AG10803 (cell line): ENCODE measurements around the gene SSTR5.
A peak's percentile ranks its signal among the peaks of the same experiment; 100 is the strongest.
"Not testable (repeated sequence)": the region's sequence is repeated elsewhere in the genome, so short reads cannot be mapped to it uniquely, and the experiment has no call there.

ENCODE experiments used
- DNase-seq: peaks from one replicate; pipeline ENCODE4 v3.0.0; 2010; ENCODE audit warnings: low read depth
- H3K4me3 ChIP-seq: 2 replicates; pipeline ENCODE4 v1.5.1; 2011; ENCODE audit warnings: mild to moderate bottlenecking, low read length, control low read depth
- CTCF ChIP-seq: conservative IDR thresholded peaks from 2 replicates; pipeline ENCODE4 v1.5.1; 2011; ENCODE audit warnings: mild to moderate bottlenecking, low read length, control low read depth, inconsistent platforms

The SSTR5 gene

GRCh38 chr16:1072526-1073261 lies at the start of gene SSTR5:
TSS of gene SSTR5 (plus strand) at chr16:1072747. CDS start at chr16:1078869, 6,122 bp downstream.
- no peak for DNase-seq
- H3K4me3 ChIP-seq, result no peak within 1 kb of the TSS
- TF ChIP-seq CTCF, result no peak

GRCh38 chr16:1024138-1024537 lies 48.4 kb upstream of the SSTR5 start:
- TF ChIP-seq CTCF, result no peak
- no peak overlapping the region for H3K4me3 ChIP-seq

GRCh38 chr16:1025183-1025809 lies 47.3 kb upstream of the SSTR5 start:
- H3K4me3 ChIP-seq, result not testable (repeated sequence)
- peak; percentile 31 for DNase-seq

More at GRCh38 chr16:1024138-1024537, 48.4 kb upstream of the SSTR5 start:
- DNase-seq, result no peak

GRCh38 chr16:1026057-1026783 lies 46.3 kb upstream of the SSTR5 start:
- TF ChIP-seq CTCF, result no peak
- no peak overlapping the region for H3K4me3 ChIP-seq
- DNase-seq, result no peak

GRCh38 chr16:1026784-1027500 lies 45.6 kb upstream of the SSTR5 start:
- DNase-seq, result no peak
- H3K4me3 ChIP-seq, result no peak overlapping the region
- TF ChIP-seq CTCF, result no peak

- no peak for TF ChIP-seq CTCF
These were observed 45.1 kb upstream of the SSTR5 start for GRCh38 chr16:1027501-1027815.

GRCh38 chr16:1028056-1028455 lies 44.5 kb upstream of the SSTR5 start:
- H3K4me3 ChIP-seq, result no peak overlapping the region
- no peak for TF ChIP-seq CTCF
- no peak for DNase-seq

More at GRCh38 chr16:1027501-1027815, 45.1 kb upstream of the SSTR5 start:
- H3K4me3 ChIP-seq, result no peak overlapping the region
- no peak for DNase-seq
